HG02623 (cell line): Measurements from ENCODE around the gene DAP.
"Not testable (repeated sequence)": the region's sequence is repeated elsewhere in the genome, so short reads cannot be mapped to it uniquely, and the experiment has no call there.

Experiments used
- ATAC-seq: cut with Tn5 transposase; IDR thresholded peaks from one replicate; pipeline ENCODE4 v1.9.1; 2021; ENCODE audit warnings: moderate library complexity; ENCODE audit not compliant: unreplicated experiment

DAP gene, protein sequence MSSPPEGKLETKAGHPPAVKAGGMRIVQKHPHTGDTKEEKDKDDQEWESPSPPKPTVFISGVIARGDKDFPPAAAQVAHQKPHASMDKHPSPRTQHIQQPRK

GRCh38 chr5:10761185-10761932 is at the start of gene DAP:
Gene DAP (minus strand): TSS chr5:10761234. CDS start chr5:10761068, 166 bp downstream.
- ATAC-seq = peak; percentile 74

DNA sequence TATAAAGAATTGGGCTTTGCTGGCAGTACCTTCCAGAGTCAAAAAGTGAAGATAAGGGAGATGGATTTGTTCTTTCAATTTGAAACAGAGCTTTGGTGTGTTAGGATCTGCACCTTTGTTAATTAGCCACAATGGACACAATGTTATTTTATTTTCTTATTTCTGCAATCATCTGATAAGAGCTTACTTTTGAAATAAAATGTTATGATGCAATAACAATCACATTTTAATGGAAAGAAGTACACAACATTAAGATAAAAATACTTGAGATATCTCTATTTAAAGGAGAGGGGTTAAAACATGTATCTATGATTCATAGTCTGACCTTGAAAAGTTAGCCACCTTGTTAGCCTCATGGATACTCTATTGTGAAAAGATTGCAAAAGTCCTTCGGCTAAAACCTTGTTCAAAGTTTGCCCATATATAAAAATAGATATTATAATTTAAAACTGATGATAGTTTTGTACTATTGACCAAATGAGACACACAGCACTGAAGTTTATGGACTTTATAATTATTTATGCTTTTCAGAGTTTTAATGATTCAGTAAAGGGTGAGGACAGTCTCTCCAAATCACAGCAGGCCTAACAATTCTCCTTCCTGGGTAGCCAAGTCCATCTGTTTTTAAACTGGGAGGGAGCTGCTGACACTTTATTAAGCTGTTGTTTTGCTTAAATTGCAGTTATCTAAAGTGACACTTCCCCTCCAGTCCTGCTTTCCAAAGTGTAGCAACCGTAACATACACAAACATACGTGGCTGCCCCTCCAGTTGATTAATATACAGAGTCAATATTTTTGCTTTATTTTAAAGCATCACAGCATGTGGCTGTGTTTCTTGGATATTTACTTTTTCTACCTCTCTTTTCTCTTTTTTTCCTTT is 47.6 kb upstream of the DAP start:
- ATAC-seq = no peak

DNA sequence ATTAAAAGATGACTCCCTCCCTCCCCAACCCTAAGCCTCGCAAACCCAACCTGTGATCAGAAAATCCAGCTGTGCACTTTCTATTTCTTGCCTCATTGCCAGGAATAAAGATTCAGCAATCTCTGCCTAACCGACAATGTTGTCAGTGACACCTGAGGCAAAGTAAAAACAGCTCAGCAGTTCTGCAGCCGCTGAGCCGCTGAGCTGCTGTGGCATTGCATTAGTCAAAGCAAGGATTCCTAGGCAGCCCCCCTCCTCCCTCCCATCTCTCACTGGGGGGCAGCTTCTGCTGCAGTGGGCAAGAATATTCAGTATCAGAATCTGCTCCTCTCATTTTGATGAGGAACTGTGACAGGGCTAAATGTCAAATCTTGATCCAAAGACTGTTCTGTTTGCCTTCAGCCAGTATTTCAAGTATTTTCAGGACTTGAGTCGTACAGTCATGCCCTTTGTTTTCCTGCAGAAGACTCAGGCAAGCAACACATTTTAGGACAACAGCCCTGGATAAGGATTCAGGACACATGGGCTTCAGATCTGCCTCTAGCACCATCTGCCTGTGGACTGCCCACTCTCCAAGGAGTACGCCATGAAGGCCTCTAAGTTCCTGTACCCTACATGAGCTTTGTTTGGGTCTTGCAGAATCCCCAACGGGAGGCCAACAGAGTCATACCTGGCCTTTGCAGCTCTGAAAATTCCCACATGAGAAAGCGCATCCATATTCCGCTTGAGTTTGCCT is 41.1 kb upstream of the DAP start:
- ATAC-seq = no peak

DNA sequence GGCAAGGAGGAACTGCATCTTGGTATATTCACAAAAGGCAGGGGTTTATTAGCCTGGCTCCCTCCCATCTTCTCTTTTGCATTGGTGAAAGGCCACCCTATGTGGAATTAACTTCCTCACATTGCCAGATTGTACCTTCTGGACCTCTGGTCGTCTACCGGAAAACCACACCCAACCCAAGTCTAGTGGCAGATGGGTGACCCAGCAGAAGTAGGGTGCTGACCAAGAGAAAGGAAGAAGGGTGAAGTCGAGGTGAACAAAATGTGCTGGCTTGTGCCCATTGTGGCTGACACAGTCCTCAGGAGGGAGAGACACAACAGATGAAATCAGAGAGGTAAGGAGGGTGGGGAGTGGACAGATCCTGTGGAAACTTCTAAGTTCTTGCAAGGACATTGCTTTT is 39.8 kb upstream of the DAP start:
- ATAC-seq = no peak

DNA sequence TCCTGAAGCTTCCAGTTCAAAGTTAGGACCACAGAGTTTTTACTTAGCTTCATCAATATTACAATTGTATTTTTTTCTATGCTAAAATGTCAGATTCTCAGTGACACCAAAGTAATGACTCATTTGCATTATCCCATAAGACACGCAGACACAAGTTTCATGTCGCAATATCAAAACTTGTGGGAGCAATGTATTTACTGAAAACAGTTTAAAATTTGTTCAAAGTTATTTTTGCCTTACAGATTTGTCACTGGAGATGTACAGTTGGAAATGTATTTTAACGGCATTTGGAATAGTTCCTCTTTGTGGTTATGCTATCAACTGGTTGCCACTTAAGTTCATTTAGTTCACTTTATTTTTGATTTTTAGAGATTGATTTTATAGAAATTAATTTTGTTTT is 36.2 kb upstream of the DAP start:
- no peak for ATAC-seq

GRCh38 chr5:10793785-10794184 is 32.8 kb upstream of the DAP start:
- ATAC-seq = no peak

DNA sequence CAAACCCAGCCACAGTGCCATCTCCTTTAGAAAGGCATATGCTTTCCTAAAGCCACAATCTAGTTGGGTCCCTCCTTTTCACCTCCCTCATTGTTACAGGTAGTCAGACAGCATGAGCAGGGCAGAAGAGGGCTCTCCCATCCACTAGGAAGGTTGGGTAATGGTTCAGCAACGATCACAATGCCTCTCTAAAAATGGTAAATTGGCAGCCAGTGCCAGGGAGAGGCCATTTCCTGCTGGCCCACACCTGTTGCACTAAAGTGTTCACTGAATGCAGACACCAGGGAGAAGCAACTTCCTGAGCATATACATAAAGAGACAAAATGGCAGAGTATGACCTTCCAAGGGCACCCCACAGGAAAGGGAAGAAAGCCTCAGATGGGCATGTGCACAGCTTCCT is 31.3 kb upstream of the DAP start:
- ATAC-seq = no peak

DNA sequence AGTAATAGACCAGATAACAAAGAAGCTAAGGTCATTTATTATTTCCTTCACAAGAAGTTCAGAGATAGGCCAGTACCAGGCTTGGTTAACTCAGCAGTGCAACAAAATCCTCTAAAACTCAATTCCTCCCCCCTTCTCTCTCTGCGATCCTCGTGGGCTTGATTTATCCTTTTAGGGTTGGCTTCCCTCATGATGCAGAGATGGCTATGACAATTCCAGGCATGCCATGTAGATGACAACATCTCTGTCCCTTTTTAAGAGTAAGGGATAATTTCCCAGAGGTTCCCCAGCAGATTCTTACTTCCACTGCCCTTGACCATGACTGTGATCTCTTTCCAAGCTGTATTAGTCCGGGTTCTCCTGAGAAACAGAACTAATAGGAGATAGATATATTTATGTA is 28.7 kb upstream of the DAP start:
- ATAC-seq = no peak

DNA sequence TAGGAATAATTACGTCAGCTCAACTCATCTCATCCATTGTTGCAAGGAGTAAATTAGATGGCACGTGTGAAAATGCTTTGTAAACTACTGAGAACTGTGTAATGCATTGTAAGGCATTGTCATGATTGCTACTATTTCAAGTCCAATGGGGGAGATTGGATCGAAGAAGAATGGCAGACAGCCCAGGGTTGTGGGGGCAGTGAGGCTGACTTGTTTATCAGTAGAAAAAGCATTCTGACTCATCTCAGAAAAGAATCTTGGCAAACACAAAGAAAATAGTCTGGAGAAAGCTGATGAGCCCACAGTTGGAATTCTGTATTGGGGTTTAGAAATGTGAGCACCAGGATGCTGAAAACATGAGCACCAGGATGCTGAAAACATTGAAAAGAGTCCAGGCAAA is 28.0 kb upstream of the DAP start:
- no peak for ATAC-seq

GRCh38 chr5:10788358-10788757 is 27.3 kb upstream of the DAP start:
- ATAC-seq = no peak

DNA sequence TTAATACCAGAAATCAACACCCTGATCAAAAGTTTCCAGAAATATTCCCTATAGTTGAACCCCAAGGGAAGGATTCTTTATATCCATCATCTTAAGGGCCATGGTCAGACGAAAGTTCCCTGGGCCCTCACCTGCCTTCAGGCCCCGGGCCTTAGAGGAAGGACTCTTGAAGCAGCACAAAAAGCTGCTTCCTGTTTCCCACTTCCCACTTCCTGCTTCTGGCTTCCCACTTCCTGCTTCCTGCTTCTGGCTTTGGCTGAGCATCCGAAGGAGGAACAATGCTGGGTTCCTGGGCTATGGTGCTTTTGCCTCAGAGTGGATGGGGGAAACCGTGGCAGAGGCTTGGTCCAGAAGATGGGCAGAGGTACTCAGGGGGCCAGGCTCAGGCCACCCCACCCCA is 25.8 kb upstream of the DAP start:
- ATAC-seq = no peak

DNA sequence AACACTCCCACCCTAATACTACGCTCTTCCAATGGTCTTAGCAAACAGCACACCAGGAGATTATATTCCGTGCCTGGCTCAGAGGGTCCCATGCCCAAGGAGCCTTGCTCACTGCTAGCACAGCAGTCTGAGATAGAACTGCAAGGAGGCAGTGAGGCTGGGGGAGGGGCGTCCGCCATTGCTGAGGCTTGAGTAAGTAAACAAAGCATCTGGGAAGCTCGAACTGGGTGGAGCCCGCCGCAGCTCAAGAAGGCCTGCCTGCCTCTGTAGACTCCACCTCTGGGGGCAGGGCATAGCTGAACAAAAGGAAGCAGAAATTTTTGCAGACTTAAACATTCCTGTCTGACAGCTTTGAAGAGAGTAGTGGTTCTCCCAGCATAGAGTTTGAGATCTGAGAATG is 19.2 kb upstream of the DAP start:
- ATAC-seq = not testable (repeated sequence)

- no peak for ATAC-seq
Measured at GRCh38 chr5:10779592-10779991, 18.6 kb upstream of the DAP start.

- ATAC-seq = no peak
Measured at GRCh38 chr5:10778179-10778910, 17.3 kb upstream of the DAP start.

GRCh38 chr5:10775646-10776045 is 14.6 kb upstream of the DAP start:
- ATAC-seq = no peak

DNA sequence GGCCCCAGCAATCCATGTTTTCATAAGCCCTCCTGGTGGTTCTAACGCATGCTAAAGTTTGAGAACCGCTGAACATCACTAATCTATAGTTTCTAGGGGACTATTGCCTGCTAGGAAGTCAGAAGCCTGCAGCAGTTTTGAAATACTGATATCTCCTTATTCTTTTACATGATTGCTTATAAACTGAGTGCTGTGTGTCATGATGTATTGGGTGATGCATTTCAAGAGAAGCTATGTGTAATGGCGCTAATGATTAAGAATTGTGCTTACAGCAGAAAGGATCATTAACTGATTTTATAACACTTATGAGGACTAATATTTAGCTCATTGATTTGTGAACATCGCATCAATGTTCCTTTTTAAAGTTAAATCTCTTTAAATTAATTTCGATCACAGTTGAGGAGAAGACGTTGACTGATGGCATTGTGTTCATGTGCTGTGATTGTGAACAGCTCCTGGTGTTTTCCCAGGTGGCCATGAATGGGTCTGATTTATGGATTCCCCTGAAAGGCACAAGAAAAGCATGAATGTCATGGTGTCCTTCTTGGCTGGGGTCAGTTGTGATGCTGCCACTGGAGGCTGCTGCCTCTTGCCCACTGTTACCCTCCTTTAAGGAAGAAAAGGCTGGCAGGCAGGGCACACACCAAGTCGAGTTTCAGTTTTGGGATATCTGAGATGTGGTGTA is 12.0 kb upstream of the DAP start:
- no peak for ATAC-seq

GRCh38 chr5:10768328-10768899 is 7.4 kb upstream of the DAP start:
- ATAC-seq = no peak

DNA sequence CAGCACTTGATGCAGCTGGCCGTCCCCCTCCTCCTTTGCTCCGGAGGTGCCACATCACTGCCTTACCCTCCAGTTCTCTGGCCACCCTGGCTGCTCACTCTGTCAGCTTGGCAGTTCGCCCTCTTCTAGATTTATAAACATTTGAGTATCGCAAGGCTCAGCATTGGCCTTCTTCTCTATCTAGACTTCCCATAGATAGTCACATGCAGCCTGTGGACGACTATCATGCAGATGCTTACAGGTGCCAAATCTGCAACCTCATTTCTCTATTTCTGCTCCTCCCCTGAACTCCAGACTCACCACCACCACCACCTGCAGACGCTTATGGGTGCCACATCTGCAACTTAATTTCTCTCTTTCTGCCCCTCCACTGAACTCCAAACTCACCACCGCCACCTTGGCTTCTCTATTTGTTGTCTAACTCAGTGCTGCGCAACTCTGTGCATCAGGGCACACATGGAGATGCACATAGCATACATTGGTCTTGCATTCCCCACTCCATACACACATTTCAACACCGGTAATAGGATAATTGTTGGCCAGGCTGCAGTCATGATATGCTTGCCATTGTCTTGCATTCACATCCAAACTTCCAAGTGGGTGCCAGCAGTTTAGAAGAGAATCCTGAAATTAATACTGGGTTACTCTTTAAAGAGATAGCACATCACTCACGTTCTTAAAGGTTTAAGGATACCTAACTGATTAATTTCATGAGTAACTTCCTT is 1.9 kb upstream of the DAP start:
- ATAC-seq = no peak
